ENCODE data around the gene PHF21B. TPM values are rescaled to one million over a fixed set of nuclear protein-coding genes. Genes with fewer than 3 reads are reported as not detected.

PHF21B gene
- polyA plus RNA-seq, 1 donor (not counting 4 experiments of a cell fraction or from before 2014, with no cell fraction given): not detected

GRCh38 chr22:44869196-44869595 is 140.6 kb downstream of the PHF21B start:
- no peaks in the 10 kb centered on the region for H3K79me2 ChIP-seq (ENCODE audit: control insufficient read depth, insufficient read depth, low read length)
- peaks cover 3% of the 10 kb centered on the region for H3K9me3 ChIP-seq (ENCODE audit: control insufficient read depth, low read depth, low read length)
- H2AFZ ChIP-seq (ENCODE audit: control insufficient read depth, low read length): no peak overlapping the region
- peaks cover 10% of the 10 kb centered on the region for H3K4me1 ChIP-seq (ENCODE audit: control insufficient read depth, extremely low read depth, insufficient read depth, low read length)
- DNase-seq (ENCODE audit: low read depth, low spot score): no peak
- TF ChIP-seq, protein P1, sequence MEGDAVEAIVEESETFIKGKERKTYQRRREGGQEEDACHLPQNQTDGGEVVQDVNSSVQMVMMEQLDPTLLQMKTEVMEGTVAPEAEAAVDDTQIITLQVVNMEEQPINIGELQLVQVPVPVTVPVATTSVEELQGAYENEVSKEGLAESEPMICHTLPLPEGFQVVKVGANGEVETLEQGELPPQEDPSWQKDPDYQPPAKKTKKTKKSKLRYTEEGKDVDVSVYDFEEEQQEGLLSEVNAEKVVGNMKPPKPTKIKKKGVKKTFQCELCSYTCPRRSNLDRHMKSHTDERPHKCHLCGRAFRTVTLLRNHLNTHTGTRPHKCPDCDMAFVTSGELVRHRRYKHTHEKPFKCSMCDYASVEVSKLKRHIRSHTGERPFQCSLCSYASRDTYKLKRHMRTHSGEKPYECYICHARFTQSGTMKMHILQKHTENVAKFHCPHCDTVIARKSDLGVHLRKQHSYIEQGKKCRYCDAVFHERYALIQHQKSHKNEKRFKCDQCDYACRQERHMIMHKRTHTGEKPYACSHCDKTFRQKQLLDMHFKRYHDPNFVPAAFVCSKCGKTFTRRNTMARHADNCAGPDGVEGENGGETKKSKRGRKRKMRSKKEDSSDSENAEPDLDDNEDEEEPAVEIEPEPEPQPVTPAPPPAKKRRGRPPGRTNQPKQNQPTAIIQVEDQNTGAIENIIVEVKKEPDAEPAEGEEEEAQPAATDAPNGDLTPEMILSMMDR (optimal IDR thresholded peaks at IDR 0.05 in 1 of 3, IDR thresholded peaks at IDR 0.05 in 1 of 3, conservative IDR thresholded peaks at IDR 0.05 in 1 of 3; ENCODE audit: extremely low read depth in 1 of 3, insufficient read depth in 2 of 3, low read length in 3 of 3): no peak
- TF ChIP-seq EZH2 (IDR thresholded peaks at IDR 0.05; ENCODE audit: low read length): no peak
- H4K20me1 ChIP-seq (ENCODE audit: control insufficient read depth, extremely low read depth, insufficient read depth, low read length): no peaks in the 10 kb centered on the region
- dilution Hi-C loops (cut with MboI; ENCODE audit: extremely low pct_ligation_motif_present, low sequenced_read_pairs): no loop called here
- no peak overlapping the region for H3K4me2 ChIP-seq (ENCODE audit: control insufficient read depth, extremely low read depth, insufficient read depth, low read depth, low read length)
- no peak for FAIRE-seq
- no peaks in the 10 kb centered on the region for H3K27me3 ChIP-seq (ENCODE audit: control insufficient read depth, extremely low read depth, insufficient read depth, low read length)
- H3K4me3 ChIP-seq (ENCODE audit: control insufficient read depth in 2 of 3, extremely low read depth in 1 of 3, insufficient read depth in 2 of 3, low read depth in 1 of 3, low read length in 3 of 3): no peak overlapping the region
- no peaks in the 10 kb centered on the region for H3K36me3 ChIP-seq (ENCODE audit: control insufficient read depth in 2 of 2, extremely low read depth in 1 of 2, insufficient read depth in 2 of 2, low read length in 2 of 2)
- H3K9ac ChIP-seq (ENCODE audit: control insufficient read depth, extremely low read depth, insufficient read depth, low read length): no peak overlapping the region
- H3K9me1 ChIP-seq (ENCODE audit: control insufficient read depth, extremely low read depth, insufficient read depth, low read length): no peaks in the 10 kb centered on the region
- H3K27ac ChIP-seq (ENCODE audit: control insufficient read depth, insufficient read depth, low read length): no peak overlapping the region

GRCh38 chr22:44865193-44866057 is 144.4 kb downstream of the PHF21B start:
- no peaks in the 10 kb centered on the region for H3K79me2 ChIP-seq (ENCODE audit: control insufficient read depth, insufficient read depth, low read length)
- peaks cover 10% of the 10 kb centered on the region for H3K4me1 ChIP-seq (ENCODE audit: control insufficient read depth, extremely low read depth, insufficient read depth, low read length)
- dilution Hi-C loops (cut with MboI; ENCODE audit: extremely low pct_ligation_motif_present, low sequenced_read_pairs): no loop called here
- H2AFZ ChIP-seq (ENCODE audit: control insufficient read depth, low read length): no peak overlapping the region
- no peaks in the 10 kb centered on the region for H3K9me1 ChIP-seq (ENCODE audit: control insufficient read depth, extremely low read depth, insufficient read depth, low read length)
- H3K4me2 ChIP-seq (ENCODE audit: control insufficient read depth, extremely low read depth, insufficient read depth, low read depth, low read length): no peak overlapping the region
- no peak for TF ChIP-seq EZH2 (IDR thresholded peaks at IDR 0.05; ENCODE audit: low read length)
- TF ChIP-seq, protein P1 (optimal IDR thresholded peaks at IDR 0.05 in 1 of 3, IDR thresholded peaks at IDR 0.05 in 1 of 3, conservative IDR thresholded peaks at IDR 0.05 in 1 of 3; ENCODE audit: extremely low read depth in 1 of 3, insufficient read depth in 2 of 3, low read length in 3 of 3): no peak
- no peaks in the 10 kb centered on the region for H3K27me3 ChIP-seq (ENCODE audit: control insufficient read depth, extremely low read depth, insufficient read depth, low read length)
- no peaks in the 10 kb centered on the region for H3K9me3 ChIP-seq (ENCODE audit: control insufficient read depth, low read depth, low read length)
- H3K27ac ChIP-seq (ENCODE audit: control insufficient read depth, insufficient read depth, low read length): no peak overlapping the region
- FAIRE-seq (no peak), DNase-seq (ENCODE audit: low read depth, low spot score) (no peak)
- H4K20me1 ChIP-seq (ENCODE audit: control insufficient read depth, extremely low read depth, insufficient read depth, low read length): no peaks in the 10 kb centered on the region
- no peak overlapping the region for H3K9ac ChIP-seq (ENCODE audit: control insufficient read depth, extremely low read depth, insufficient read depth, low read length)
- peaks cover 0 to 9% of the 10 kb centered on the region in 2 experiments for H3K36me3 ChIP-seq (ENCODE audit: control insufficient read depth in 2 of 2, extremely low read depth in 1 of 2, insufficient read depth in 2 of 2, low read length in 2 of 2)
- H3K4me3 ChIP-seq (ENCODE audit: control insufficient read depth in 2 of 3, extremely low read depth in 1 of 3, insufficient read depth in 2 of 3, low read depth in 1 of 3, low read length in 3 of 3): no peak overlapping the region

All from keratinocyte (primary cell).